Measurements from ENCODE around the gene GRIA2.

- TF ChIP-seq CTCF (IDR thresholded peaks at IDR 0.05) (no peak), EZH2 (IDR thresholded peaks at IDR 0.05; ENCODE audit: borderline replicate concordance, insufficient read depth, low read depth, low read length, poor library complexity, severe bottlenecking) (no peak)
These were observed 73.1 kb downstream of the GRIA2 start for GRCh38 chr4:157293673-157294072.
